ENCODE data around the gene GID8.

The GID8 gene

DNA sequence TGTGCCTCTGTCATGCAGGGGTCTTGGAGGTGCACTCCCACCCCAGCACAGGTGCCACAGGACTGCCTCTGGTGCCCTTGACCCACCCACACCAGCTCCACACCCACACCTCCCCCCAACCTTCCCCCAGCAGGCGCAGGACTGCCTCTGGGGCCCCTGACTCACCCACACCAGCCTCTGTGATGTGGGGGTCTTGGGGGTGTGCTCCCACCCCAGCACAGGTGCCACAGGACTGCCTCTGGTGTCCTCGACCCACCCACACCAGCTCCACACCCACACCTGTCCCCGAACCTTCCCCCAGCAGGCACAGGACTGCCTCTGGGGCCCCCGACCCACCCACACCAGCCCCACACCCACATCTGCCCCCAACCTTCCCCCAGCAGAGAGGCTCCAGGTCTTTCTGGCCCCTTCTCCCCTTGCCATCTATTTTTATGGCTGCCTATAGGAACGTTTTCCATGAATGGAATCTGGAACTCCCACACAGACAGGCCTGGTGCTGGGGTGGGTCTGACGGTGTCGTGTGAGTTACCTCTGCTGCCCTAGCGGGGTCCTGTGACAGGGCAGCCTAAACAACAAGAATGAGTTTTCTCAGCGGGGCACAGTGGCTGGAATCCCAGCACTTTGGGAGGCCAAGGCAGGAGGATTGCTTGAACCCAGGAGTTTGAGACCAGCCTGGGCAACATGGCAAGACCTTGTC is 38.0 kb downstream of the GID8 start:
- TF ChIP-seq, protein P1, sequence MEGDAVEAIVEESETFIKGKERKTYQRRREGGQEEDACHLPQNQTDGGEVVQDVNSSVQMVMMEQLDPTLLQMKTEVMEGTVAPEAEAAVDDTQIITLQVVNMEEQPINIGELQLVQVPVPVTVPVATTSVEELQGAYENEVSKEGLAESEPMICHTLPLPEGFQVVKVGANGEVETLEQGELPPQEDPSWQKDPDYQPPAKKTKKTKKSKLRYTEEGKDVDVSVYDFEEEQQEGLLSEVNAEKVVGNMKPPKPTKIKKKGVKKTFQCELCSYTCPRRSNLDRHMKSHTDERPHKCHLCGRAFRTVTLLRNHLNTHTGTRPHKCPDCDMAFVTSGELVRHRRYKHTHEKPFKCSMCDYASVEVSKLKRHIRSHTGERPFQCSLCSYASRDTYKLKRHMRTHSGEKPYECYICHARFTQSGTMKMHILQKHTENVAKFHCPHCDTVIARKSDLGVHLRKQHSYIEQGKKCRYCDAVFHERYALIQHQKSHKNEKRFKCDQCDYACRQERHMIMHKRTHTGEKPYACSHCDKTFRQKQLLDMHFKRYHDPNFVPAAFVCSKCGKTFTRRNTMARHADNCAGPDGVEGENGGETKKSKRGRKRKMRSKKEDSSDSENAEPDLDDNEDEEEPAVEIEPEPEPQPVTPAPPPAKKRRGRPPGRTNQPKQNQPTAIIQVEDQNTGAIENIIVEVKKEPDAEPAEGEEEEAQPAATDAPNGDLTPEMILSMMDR (IDR thresholded peaks at IDR 0.05; ENCODE audit: low read depth, low read length), result no peak
- DNase-seq (ENCODE audit: extremely low read depth, low read depth), result no peak

DNA sequence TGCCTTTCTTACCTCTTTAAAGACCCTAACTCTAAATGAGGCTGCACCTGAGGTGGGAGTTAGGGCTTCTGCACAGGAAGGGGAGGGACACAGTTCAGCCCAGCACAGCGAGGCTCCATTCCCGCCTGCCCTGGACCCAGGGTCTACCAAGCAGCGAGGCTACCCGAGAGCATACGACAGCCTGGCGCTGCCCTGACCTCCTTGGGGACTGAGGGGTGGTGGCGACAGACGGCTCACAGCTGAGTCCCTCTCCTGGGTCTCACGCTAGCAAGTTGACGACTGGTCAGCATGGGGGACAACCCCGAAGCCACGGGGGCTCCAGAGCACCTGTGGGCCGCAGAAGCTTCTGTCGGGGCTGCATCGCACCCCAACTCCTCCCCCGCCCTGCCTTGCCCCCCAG is 38.9 kb downstream of the GID8 start:
- TF ChIP-seq, protein P1 (IDR thresholded peaks at IDR 0.05; ENCODE audit: low read depth, low read length), result no peak
- no peak for DNase-seq (ENCODE audit: extremely low read depth, low read depth)

DNA sequence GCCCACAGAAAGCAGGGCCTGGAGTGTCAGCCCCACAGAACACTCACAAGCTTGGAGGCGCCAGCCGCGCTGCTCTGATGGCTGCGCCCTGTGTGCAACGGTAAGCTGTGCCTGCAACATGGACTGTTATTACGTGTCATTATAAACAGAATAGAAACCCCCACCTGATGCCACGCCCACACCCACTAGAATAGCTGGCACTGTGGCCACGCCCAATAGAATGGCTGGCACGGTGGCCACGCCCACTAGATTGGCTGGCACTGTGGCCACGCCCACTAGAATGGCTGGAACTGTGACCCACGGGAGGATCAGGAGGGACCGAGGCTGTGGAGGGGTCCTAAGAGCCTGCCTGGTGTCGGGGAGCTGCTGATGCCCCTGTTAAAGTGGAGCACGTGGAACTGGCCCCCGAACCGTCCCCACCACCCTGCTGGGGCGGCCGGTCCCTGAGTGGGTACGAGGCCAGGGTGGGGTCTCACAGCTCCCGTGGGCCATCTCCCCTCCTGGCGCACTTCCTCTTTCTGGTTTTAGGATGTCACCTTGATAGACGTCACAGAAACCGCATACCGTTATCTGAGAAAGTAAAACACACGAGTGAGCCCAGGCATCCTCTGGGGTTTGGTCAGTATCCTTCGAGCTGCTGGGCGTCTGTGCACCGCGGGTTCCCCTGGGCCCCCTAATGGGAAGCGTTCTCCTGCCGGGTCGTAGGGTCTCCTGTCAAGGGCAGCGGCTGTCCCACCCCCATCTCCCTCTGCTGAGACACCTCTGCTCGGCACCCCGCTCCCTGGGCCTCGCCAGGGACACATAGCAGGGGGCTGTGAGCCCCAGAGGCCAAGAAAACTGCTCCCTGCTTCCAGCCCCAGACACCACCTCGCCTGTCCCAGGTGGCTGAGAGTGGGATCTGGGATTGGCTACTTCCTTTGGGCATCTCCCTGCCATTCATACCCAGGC is 39.9 kb downstream of the GID8 start:
- DNase-seq (ENCODE audit: extremely low read depth, low read depth), result no peak
- TF ChIP-seq, protein P1 (IDR thresholded peaks at IDR 0.05; ENCODE audit: low read depth, low read length), result no peak

DNA sequence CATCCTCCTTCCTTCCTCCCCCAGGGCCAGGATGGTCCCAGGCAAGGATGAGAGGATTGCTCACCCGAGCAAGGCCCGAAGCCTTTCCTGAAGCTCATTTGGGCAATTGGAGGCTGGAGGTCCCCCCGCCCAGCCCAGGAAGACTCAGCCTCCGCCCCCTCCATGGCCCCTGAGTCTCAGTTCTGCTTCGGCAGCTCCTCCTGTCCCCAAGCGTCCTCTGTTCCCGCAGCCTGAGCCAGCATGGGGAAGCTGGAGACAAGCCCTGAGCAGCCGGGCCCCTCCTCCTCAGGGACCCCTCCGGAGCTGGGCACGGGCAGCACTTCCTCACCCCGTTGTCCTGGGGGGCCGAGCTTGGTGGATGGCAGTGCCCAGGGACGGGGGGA is 40.6 kb downstream of the GID8 start:
- TF ChIP-seq, protein P1 (IDR thresholded peaks at IDR 0.05; ENCODE audit: low read depth, low read length), result no peak
- DNase-seq (ENCODE audit: extremely low read depth, low read depth), result no peak

DNA sequence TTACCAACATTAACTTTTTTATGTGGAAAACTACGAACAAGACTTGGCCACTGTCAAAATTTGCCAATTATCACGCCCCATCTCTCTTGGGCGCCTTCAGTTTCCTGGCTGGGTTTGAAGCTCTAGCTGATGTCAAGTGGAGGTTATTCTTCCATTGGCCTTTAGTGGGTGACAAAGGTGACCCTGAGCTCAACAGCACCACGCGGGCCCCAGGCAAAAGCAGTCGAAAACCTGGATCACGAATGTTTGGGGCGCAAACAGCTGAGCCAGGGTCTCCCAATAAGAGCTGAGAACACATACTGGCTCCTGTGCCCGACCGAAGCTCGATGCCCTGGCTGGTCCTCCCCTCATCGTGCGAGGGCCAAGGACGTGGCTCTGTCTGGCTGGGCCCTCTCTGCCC is 41.4 kb downstream of the GID8 start:
- TF ChIP-seq, protein P1 (IDR thresholded peaks at IDR 0.05; ENCODE audit: low read depth, low read length), result no peak
- DNase-seq (ENCODE audit: extremely low read depth, low read depth), result no peak

DNA sequence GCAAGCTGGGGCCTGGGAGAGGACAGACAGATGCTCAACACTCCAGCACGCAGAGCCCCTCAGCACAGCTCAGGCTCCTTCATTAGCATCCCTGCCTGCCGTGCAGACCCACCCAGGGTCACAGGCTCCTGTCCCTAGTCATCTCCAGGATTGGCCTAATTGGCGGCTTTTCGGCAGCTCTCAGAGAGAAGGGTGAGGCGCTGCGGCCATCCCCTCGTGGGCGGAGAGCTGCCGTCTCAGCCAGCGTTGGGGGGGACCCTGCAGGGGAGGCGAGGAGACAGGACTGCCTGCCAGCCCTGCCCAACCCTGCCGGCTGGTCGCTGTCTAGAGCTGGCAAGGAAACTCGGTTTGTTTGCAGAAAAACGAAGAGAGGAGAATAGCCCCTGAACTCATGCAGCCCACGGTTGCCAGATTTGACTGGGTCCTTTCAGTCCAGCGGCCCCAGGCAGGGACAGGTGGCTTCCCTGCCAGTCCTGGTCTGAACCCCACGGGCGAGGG is 42.0 kb downstream of the GID8 start:
- DNase-seq (ENCODE audit: extremely low read depth, low read depth), result no peak
- TF ChIP-seq, protein P1 (IDR thresholded peaks at IDR 0.05; ENCODE audit: low read depth, low read length), result no peak
